Caco-2 (cell line): ENCODE results near the gene HTT. TPM values are rescaled to one million over a fixed set of nuclear protein-coding genes. Genes with fewer than 3 reads are reported as not detected.

Source experiments
- BruUV-seq: library from RNA; stranded (reverse); fragments of 400-500 nt; replicated peaks from 2 replicates; lab custom pipeline; 2021; lab: Mats Ljungman, UMichigan
- CTCF ChIA-PET: fragments of 300-600 bp; sonication (Branson Sonifier 250); formaldehyde crosslinking; loops from one replicate; lab custom pipeline; 2022; ENCODE audit warnings: antibody characterized with exemption; lab: Charles Lee
- POLR2A ChIA-PET: fragments of 300-600 bp; sonication (Branson Sonifier 250); formaldehyde crosslinking; loops from one replicate; lab custom pipeline; 2022; ENCODE audit warnings: antibody characterized with exemption; lab: Charles Lee
- DNase-seq, 2 experiments: peaks; one replicate each; pipeline versions ENCODE4 v3.0.0 to v3.0.0-alpha.2; 2020 to 2022
- H3K27me3 ChIP-seq: replicated peaks from 2 replicates; pipeline ENCODE4 v1.6.0; 2011; ENCODE audit warnings: low read length; ENCODE audit not compliant: control insufficient read depth, insufficient read depth
- H3K36me3 ChIP-seq: 2 replicates; pipeline ENCODE4 v1.5.1; 2011; ENCODE audit warnings: low read length; ENCODE audit not compliant: control insufficient read depth, insufficient read depth
- H3K4me1 ChIP-seq: fragments of 250-450 bp; sonication (Bioruptor Pico); 2 replicates; pipeline ENCODE4 v1.5.1; 2020; ENCODE audit warnings: mild to moderate bottlenecking
- H3K4me3 ChIP-seq: 2 replicates; pipeline ENCODE4 v1.5.1; 2011; ENCODE audit warnings: low read depth, mild to moderate bottlenecking, control low read depth, low read length
- H3K9me3 ChIP-seq: fragments of 250-450 bp; sonication (Bioruptor Pico); 2 replicates; pipeline ENCODE4 v1.5.1; 2020; ENCODE audit warnings: mild to moderate bottlenecking, moderate library complexity
- H3K27ac Mint-ChIP-seq: one replicate; pipeline ENCODE4 v1.8.0; 2022; ENCODE audit warnings: mixed read lengths; ENCODE audit not compliant: unreplicated experiment
- H3K27me3 Mint-ChIP-seq: one replicate; pipeline ENCODE4 v1.8.0; 2022; ENCODE audit warnings: mixed read lengths; ENCODE audit not compliant: insufficient read depth, unreplicated experiment
- H3K36me3 Mint-ChIP-seq: one replicate; pipeline ENCODE4 v1.8.0; 2022; ENCODE audit warnings: mild to moderate bottlenecking, mixed read lengths; ENCODE audit not compliant: insufficient read depth, unreplicated experiment
- H3K4me1 Mint-ChIP-seq: one replicate; pipeline ENCODE4 v1.8.0; 2022; ENCODE audit warnings: low read depth, mixed read lengths; ENCODE audit not compliant: unreplicated experiment
- H3K4me3 Mint-ChIP-seq: one replicate; pipeline ENCODE4 v1.8.0; 2022; ENCODE audit warnings: mild to moderate bottlenecking, moderate library complexity, mixed read lengths; ENCODE audit not compliant: unreplicated experiment
- H3K9me3 Mint-ChIP-seq: one replicate; pipeline ENCODE4 v1.8.0; 2022; ENCODE audit warnings: mixed read lengths; ENCODE audit not compliant: unreplicated experiment
- CTCF ChIP-seq, 2 experiments: fragments of 200-600 bp in 1 of 2; IDR thresholded peaks; 1 replicate in 1 of 2; 2 replicates in 1 of 2; pipeline versions ENCODE4 v1.5.1 to v1.8.0; 2011 to 2022; ENCODE audit warnings: antibody characterized with exemption in 1 of 2, control low read depth in 1 of 2, inconsistent platforms in 1 of 2, low read depth in 1 of 2, low read length in 1 of 2, mild to moderate bottlenecking in 1 of 2, moderate library complexity in 1 of 2; ENCODE audit not compliant: insufficient read depth in 1 of 2, severe bottlenecking in 1 of 2, unreplicated experiment in 1 of 2
- intact Hi-C: fragments of 100-400 bp; cut with micrococcal nuclease; formaldehyde crosslinking; loops from one replicate; pipeline ENCODE4 v1.10.0; 2022; ENCODE audit not compliant: unreplicated experiment
- total RNA-seq: library from RNA; stranded (reverse); gene quantifications from 2 replicates; pipeline ENCODE4 v1.2.3, GENCODE V29; 2022

The HTT gene
- total RNA-seq, 1 experiment from 2014 or later = 63.3 TPM

DNA sequence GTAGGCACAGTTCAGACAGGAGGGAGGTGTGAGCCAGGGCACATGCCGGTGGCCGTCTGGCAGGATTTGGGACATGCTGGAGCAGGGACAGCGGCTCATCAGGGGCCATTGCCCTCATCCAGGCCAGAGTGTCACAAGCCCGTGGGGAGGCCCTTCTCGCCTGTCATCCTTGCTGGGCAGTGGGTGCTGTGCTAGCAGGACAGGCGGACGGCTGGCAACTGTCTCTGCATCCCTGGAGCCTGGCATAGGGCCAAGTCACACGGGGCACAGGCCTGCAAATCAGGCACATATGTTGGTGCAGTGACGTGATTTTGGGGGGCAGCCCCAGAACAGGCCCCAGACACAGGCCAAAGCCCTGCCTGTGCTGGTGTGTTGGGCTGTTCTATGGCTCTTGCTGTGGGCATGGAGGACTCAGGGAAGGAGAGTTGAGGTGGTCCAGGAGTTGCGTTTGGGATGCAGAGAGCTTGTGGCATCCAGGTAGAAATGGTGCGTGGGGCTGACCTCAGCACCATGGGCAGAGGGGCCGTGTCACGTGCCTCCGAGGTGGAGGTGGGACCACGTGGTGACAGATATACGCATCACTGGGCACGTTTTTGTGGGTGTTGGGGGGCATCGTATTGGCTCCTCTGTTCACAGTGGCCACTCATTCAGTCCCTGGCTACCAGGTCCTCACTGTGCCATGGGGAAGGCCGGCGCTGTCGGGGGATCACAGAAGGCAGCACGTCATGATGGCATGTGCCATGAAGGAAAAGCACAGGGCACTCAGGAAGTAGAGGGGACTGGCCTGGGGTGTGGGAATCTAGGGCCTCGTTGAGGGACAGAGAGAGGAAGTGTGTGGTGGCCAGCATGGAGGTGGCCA is 159.9 kb downstream of the HTT start:
- BruUV-seq = no TSS peak
- H3K4me3 ChIP-seq = no peak overlapping the region
- no peaks in the 10 kb centered on the region for H3K4me1 Mint-ChIP-seq
- peak overlapping the region; percentile 11 for H3K27ac Mint-ChIP-seq
- peaks cover 55% of the 10 kb centered on the region for H3K36me3 Mint-ChIP-seq
- CTCF ChIA-PET = interaction anchor here (1.1 kb wide), 1 partner anchor 246 kb away, joined by 3 read pairs; no protein-coding TSS in a partner anchor
- no peaks in the 10 kb centered on the region for H3K27me3 Mint-ChIP-seq
- POLR2A ChIA-PET = no interaction called here
- no peak for DNase-seq
- H3K9me3 Mint-ChIP-seq = no peaks in the 10 kb centered on the region
- no peak overlapping the region for H3K4me3 Mint-ChIP-seq
- H3K9me3 ChIP-seq = no peaks in the 10 kb centered on the region
- TF ChIP-seq CTCF (IDR thresholded peaks at IDR 0.05; ENCODE audit: insufficient read depth in 1 of 2, low read depth in 1 of 2, low read length in 1 of 2, severe bottlenecking in 1 of 2, unreplicated experiment in 1 of 2) = no peak
- no peaks in the 10 kb centered on the region for H3K27me3 ChIP-seq
- H3K36me3 ChIP-seq = peaks cover 1% of the 10 kb centered on the region; the same call in 1 of the 2 replicates
- H3K4me1 ChIP-seq = no peaks in the 10 kb centered on the region
- intact Hi-C loops = no loop called here

DNA sequence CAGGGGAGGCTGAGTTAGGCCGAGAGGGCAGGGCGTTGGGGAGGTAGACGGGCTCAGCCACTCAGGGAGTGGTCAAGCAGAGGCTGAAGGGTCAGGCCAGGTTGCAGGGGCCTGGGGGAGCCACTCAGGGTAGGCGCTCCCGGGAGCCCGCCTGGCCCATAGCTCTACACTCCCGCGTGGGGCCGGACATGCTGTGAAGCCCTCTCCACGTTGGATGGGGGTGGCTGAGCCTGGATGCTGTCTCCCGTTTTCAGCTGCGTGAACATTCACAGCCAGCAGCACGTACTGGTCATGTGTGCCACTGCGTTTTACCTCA is 160.5 kb downstream of the HTT start:
- Mint-ChIP-seq H3K27ac (no peak overlapping the region), H3K36me3 (peaks cover 49% of the 10 kb centered on the region), H3K4me3 (no peak overlapping the region), H3K27me3 (no peaks in the 10 kb centered on the region), H3K9me3 (no peaks in the 10 kb centered on the region), H3K4me1 (no peaks in the 10 kb centered on the region)
- Histone ChIP-seq H3K36me3 (no peaks in the 10 kb centered on the region; the same call in 1 of the 2 replicates), H3K27me3 (no peaks in the 10 kb centered on the region), H3K4me1 (no peaks in the 10 kb centered on the region), H3K9me3 (no peaks in the 10 kb centered on the region), H3K4me3 (no peak overlapping the region)
- no TSS peak for BruUV-seq
- no peak for DNase-seq
- POLR2A ChIA-PET = no interaction called here
- intact Hi-C loops = no loop called here
- no peak for TF ChIP-seq CTCF (IDR thresholded peaks at IDR 0.05; ENCODE audit: insufficient read depth in 1 of 2, low read depth in 1 of 2, low read length in 1 of 2, severe bottlenecking in 1 of 2, unreplicated experiment in 1 of 2)
- CTCF ChIA-PET = no interaction called here

DNA sequence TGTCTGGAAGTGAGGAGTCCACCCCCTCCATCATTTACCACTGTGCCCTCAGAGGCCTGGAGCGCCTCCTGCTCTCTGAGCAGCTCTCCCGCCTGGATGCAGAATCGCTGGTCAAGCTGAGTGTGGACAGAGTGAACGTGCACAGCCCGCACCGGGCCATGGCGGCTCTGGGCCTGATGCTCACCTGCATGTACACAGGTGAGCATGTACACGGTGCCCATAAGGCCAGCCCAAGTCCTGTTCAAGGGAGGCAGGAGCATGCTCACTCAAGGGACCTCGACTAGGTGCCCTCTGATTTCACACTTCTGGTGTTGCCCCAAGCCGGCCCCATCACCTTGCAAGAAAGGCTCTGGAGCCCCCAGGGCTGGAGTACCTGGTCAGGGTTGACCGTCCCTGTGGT is 161.1 kb downstream of the HTT start:
- Histone ChIP-seq H3K4me3 (no peak overlapping the region), H3K4me1 (no peaks in the 10 kb centered on the region), H3K27me3 (no peaks in the 10 kb centered on the region), H3K9me3 (no peaks in the 10 kb centered on the region), H3K36me3 (no peaks in the 10 kb centered on the region; the same call in none of the 2 replicates)
- Mint-ChIP-seq H3K27ac (no peak overlapping the region), H3K4me3 (no peak overlapping the region), H3K9me3 (no peaks in the 10 kb centered on the region), H3K4me1 (no peaks in the 10 kb centered on the region), H3K36me3 (peaks cover 45% of the 10 kb centered on the region), H3K27me3 (no peaks in the 10 kb centered on the region)
- CTCF ChIA-PET = no interaction called here
- intact Hi-C loops = no loop called here
- BruUV-seq = no TSS peak
- no peak for TF ChIP-seq CTCF (IDR thresholded peaks at IDR 0.05; ENCODE audit: insufficient read depth in 1 of 2, low read depth in 1 of 2, low read length in 1 of 2, severe bottlenecking in 1 of 2, unreplicated experiment in 1 of 2)
- POLR2A ChIA-PET = no interaction called here
- no peak for DNase-seq
